Loucy (cell line): ENCODE results near the gene CHP2.

ENCODE experiments used
- H2AFZ ChIP-seq: fragments of 200-600 bp; sonication (generic); 2 replicates; pipeline ENCODE4 v1.6.0; 2016; ENCODE audit warnings: antibody characterized with exemption, mild to moderate bottlenecking, low read length, moderate library complexity
- H3F3A ChIP-seq: fragments of 200-600 bp; 2 replicates; pipeline ENCODE4 v1.6.0; 2016; ENCODE audit warnings: antibody characterized with exemption, low read depth, mild to moderate bottlenecking
- H3K27me3 ChIP-seq: fragments of 200-600 bp; sonication (generic); 2 replicates; pipeline ENCODE4 v1.6.1; 2014; ENCODE audit warnings: low read length, mild to moderate bottlenecking; ENCODE audit not compliant: insufficient read depth, poor library complexity, severe bottlenecking
- H3K36me3 ChIP-seq: fragments of 200-600 bp; sonication (generic); 2 replicates; pipeline ENCODE4 v1.6.1; 2016; ENCODE audit warnings: low read length; ENCODE audit not compliant: insufficient read depth
- H3K4me1 ChIP-seq: fragments of 200-600 bp; sonication (generic); 2 replicates; pipeline ENCODE4 v1.5.1; 2014; ENCODE audit warnings: low read length, mild to moderate bottlenecking; ENCODE audit not compliant: insufficient read depth, poor library complexity, severe bottlenecking
- H3K4me2 ChIP-seq: fragments of 200-600 bp; sonication (generic); 2 replicates; pipeline ENCODE4 v1.6.0; 2014; ENCODE audit warnings: antibody characterized with exemption, low read length, low read depth, mild to moderate bottlenecking; ENCODE audit not compliant: poor library complexity, severe bottlenecking
- H3K4me3 ChIP-seq: fragments of 200-600 bp; sonication (generic); 2 replicates; pipeline ENCODE4 v1.5.1; 2014; ENCODE audit warnings: low read length, mild to moderate bottlenecking, mixed read lengths; ENCODE audit not compliant: poor library complexity, severe bottlenecking
- H3K79me2 ChIP-seq: fragments of 200-600 bp; sonication (generic); 2 replicates; pipeline ENCODE4 v1.6.1; 2014; ENCODE audit warnings: low read length; ENCODE audit not compliant: insufficient read depth
- H3K9ac ChIP-seq: fragments of 200-600 bp; sonication (generic); 2 replicates; pipeline ENCODE4 v1.6.0; 2014; ENCODE audit warnings: mild to moderate bottlenecking, low read depth, low read length, moderate library complexity; ENCODE audit not compliant: poor library complexity, severe bottlenecking
- H3K9me2 ChIP-seq: fragments of 200-600 bp; sonication (generic); replicated peaks from 2 replicates; pipeline ENCODE4 v1.6.1; 2016; ENCODE audit warnings: low read depth, low read length, mixed read lengths
- H3K9me3 ChIP-seq: fragments of 200-600 bp; sonication (generic); 2 replicates; pipeline ENCODE4 v1.6.1; 2014; ENCODE audit warnings: mild to moderate bottlenecking, antibody characterized with exemption, low read length, low read depth; ENCODE audit not compliant: insufficient read depth
- H4K20me1 ChIP-seq: fragments of 200-600 bp; sonication (generic); 2 replicates; pipeline ENCODE4 v1.6.0; 2014; ENCODE audit warnings: antibody characterized with exemption, low read length, mild to moderate bottlenecking; ENCODE audit not compliant: insufficient read depth, poor library complexity, severe bottlenecking
- CTCF ChIP-seq: fragments of 200-600 bp; sonication (generic); conservative IDR thresholded peaks from 2 replicates; pipeline ENCODE4 v1.5.1; 2014; ENCODE audit warnings: mild to moderate bottlenecking, antibody characterized with exemption, low read length
- EZH2phosphoT487 ChIP-seq: fragments of 200-600 bp; IDR thresholded peaks from 2 replicates; pipeline ENCODE4 v1.6.1; 2018; ENCODE audit warnings: antibody characterized with exemption, mild to moderate bottlenecking, moderate library complexity, borderline replicate concordance

Gene CHP2

GRCh38 chr16:23765933-23766332 is 11.1 kb downstream of the CHP2 start:
- Histone ChIP-seq H3K4me2 (no peak overlapping the region), H3K27me3 (no peaks in the 10 kb centered on the region), H3K4me1 (no peaks in the 10 kb centered on the region), H3K9me2 (no peaks in the 10 kb centered on the region), H2AFZ (no peak overlapping the region), H4K20me1 (no peaks in the 10 kb centered on the region), H3K79me2 (no peaks in the 10 kb centered on the region), H3K36me3 (no peaks in the 10 kb centered on the region), H3K4me3 (no peak overlapping the region), H3K9ac (no peak overlapping the region), H3K9me3 (no peaks in the 10 kb centered on the region), H3F3A (no peaks in the 10 kb centered on the region)
- TF ChIP-seq EZH2phosphoT487 (no peak), CTCF (no peak)

- TF ChIP-seq EZH2phosphoT487: no peak
- no peak for TF ChIP-seq CTCF
- Histone ChIP-seq H3F3A (no peaks in the 10 kb centered on the region), H3K9me3 (no peaks in the 10 kb centered on the region), H4K20me1 (no peaks in the 10 kb centered on the region), H3K79me2 (no peaks in the 10 kb centered on the region), H3K4me3 (no peak overlapping the region), H3K4me2 (no peak overlapping the region), H3K4me1 (no peaks in the 10 kb centered on the region), H3K27me3 (no peaks in the 10 kb centered on the region), H2AFZ (no peak overlapping the region), H3K36me3 (no peaks in the 10 kb centered on the region), H3K9ac (no peak overlapping the region), H3K9me2 (no peaks in the 10 kb centered on the region)
Measured at GRCh38 chr16:23768581-23768980, 13.8 kb downstream of the CHP2 start.

GRCh38 chr16:23771027-23771426 is 16.2 kb downstream of the CHP2 start:
- Histone ChIP-seq H3K9me2 (no peaks in the 10 kb centered on the region), H3K9me3 (no peaks in the 10 kb centered on the region), H3K4me1 (no peaks in the 10 kb centered on the region), H3K4me3 (no peak overlapping the region), H3K27me3 (no peaks in the 10 kb centered on the region), H3K36me3 (no peaks in the 10 kb centered on the region), H2AFZ (no peak overlapping the region), H3K79me2 (no peaks in the 10 kb centered on the region), H4K20me1 (no peaks in the 10 kb centered on the region), H3K4me2 (no peak overlapping the region), H3F3A (no peaks in the 10 kb centered on the region), H3K9ac (no peak overlapping the region)
- TF ChIP-seq EZH2phosphoT487 (no peak), CTCF (no peak)
